SW 1271 (cell line): ENCODE results near the gene CLEC16A.

ENCODE experiments used
- DNase-seq, 2 experiments: peaks; one replicate each; lab custom pipeline; 2025; lab: John Stamatoyannopoulos, UW

The CLEC16A gene

DNA sequence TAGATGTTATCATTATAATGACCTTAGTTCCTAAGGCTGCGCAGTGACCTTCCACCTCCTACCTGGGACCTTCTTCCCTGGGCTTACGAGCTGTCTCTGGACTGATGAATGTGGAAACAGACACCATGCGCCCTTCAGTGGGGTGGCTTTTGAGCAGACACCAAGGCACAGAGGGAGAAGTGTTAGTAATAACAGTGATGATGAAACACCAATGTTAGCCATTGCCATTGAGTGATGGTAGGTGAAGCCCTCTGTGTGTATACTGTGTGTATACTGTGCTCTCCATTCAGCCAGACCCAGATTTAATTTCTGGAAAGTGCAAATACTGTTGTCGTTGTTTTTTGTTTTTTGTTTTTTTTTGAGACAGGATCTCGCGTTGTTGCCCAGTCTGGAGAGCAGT is 44.5 kb downstream of the CLEC16A start:
- DNase-seq, result no peak

DNA sequence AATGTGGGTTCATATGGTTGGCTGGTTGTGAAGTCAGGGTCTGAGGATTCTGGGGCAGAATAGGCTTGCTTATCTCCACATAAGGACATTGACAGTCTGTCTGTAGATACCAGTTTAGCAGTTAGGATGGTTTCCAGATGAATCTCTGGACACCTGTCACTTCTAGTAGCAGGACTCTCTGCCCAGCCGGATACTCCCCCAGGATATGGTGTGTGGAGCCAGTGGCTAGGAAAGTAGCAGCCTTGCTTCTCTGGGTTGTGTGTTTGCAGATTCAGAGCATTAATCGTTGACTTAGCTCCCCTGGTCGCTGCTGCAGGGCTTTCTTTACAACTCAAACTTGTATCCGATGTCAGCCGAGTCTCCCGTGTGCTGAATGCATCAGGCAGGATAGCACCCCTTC is 45.2 kb downstream of the CLEC16A start:
- DNase-seq, result no peak

DNA sequence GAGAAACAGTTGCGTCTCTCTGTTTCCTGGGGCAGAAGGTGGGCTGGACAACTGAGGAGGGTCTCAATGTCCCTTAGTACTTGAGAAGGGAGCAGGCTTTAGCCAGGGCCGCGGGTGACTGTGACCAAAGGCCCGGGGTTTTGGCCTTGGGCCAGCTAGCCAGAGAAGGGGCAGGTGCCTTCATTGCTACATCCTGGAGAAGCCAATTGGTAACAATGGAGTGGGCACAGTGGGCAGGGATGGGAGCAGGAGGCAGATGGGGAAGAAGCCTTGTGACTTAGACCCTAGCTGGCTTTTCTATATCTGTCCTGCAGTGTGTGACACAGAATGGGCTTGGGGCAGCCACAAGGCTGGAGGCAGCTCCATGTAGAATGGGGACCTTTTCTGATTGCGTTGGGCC is 46.0 kb downstream of the CLEC16A start:
- DNase-seq, result no peak

DNA sequence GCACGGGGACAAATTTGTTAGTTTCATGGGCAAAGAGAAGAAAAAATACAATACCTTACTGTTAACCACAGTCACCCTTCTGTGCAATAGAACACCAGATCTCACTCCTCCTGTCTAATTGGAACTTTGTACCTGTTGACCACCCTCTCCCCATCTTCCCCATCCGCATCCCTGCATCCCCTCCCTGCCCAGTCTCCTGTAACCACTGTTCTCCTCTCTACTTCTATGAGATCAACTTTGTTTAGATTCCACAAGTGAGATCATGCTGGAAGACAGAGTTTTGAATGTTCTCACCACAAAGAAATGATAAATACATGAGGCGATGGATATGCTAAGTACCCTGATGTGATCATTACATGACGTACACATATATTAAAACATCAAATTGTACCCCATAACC is 47.7 kb downstream of the CLEC16A start:
- no peak for DNase-seq

DNA sequence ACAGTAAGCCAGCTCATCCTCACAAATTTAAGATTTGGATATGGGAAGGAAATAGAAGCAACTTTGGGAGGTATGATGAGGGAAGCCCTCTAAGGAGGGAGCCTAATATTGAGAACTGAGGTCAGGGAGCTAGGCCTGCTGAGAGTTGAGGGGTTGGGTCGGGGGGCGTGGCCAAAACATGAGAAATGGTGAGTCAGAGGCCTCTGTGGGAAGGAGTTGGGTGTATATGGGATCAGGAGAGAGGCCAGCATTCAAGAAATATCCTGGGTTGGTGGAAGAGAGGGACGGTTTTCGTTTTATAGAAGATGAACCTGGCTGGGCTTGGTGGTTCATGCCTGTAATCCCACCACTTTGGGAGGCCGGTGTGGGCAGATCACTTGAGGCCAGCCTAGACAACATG is 48.4 kb downstream of the CLEC16A start:
- DNase-seq, result peak in 1 of 2 experiments; percentile 47

DNA sequence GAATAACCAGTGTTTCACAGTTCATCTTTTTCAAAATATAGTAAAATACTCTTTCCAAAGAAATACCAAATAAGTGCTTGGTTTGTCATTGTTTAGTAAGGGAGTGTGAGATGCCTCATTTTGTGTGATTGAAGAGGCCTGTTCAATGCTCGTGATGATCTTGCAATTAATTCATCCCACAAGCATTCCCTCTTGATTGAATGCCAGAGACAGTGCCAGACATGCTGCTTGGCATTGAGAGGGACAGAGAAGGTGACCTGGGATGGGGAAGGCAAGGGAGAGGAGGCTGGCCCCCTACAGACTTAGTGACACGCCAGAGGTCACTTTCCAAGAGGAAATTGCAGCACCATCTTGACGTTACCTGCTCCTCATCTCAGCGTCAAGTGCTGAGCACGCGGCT is 49.3 kb downstream of the CLEC16A start:
- DNase-seq, result no peak

DNA sequence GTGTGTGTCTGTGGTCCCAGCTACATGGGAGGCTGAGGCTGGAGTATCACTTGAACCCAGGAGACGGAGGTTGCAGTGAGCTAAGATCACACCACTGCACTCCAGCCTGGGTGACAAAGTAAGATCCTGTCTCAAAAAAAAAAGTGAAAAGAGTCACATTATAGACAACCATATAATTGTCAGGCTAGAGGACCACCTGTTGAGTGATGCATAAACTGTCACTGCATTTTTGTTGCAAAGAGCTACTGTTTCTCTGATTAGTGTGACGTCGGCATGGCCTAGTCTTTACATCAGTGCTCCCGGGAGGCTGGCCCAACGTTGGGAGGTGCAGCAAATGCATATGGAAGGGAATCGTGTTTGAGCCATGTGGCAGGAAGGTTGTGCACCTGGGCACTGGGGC is 50.2 kb downstream of the CLEC16A start:
- no peak for DNase-seq

DNA sequence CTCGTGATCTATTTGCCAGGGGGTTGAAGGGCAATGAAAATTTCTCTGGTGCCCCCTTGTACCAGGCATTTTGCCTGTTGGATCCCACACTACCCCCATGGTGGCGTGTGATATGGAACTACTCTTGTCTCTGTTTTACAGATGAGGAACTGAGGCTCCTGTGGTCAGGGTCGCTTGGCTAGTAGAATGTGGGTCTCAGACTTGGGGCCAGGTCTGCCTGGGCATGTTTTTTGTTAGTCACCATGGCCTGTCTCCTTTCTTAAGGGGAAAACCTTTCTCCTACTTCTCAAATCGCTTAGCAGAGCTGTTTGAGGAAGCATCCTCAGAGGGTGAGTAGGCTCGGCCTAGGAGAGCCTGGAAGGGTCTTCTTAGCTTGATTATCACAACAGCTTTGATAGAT is 51.2 kb downstream of the CLEC16A start:
- no peak for DNase-seq

DNA sequence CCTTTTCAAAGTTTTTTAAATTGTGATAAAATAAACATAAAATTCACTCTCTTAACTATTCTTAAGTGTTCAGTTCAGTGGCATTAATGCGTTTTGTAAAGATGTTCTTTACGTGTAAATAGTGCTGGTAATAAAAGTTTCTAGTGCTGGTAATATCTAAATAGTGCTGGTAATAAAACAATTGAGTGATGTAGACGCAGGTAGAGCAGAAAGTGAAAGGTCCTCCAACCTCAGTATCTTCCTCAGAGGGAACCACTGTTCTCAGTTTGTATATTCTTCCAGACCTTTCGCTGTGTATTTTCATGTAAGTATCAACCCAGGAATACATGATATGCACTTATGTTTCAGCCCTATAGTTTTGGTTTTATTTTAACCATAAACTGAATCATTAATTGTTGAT is 53.1 kb downstream of the CLEC16A start:
- DNase-seq, result no peak

DNA sequence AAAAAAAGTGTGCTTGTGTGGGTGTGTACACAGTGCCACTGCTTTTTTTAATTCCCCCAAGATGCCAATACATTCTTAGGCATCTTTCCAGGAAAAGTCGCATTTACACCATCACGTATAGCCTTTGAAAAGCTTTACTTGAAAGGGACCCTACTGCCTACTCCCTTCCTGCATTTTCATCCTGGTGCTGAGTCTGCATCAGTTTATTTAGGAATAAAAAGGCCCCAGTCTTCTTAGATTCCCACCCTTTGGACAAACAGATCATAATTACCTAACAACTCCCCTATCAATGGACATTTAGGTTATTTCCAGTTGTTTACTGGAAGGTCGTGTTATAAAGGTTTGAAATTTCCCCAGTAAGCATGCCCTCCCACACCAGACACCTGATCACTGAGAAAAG is 54.9 kb downstream of the CLEC16A start:
- DNase-seq, result no peak

DNA sequence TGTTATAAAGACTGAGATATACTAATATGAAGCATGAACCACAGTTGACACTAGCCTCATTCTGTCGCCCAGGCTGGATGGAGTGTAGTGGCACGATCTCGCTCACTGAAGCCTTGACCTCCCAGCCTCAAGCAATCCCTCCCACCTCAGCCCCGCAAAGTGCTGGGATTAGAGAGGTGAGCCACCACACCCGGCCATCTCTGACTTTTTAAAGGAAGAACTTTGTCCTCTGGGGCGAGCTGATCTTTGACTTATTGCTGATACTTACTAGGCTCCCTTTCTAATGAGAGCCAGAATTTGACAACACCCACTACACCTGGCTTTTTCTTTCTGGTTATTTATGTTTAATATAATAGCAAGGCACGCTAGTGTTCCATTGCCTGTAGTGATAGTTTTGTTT is 57.2 kb downstream of the CLEC16A start:
- no peak for DNase-seq

DNA sequence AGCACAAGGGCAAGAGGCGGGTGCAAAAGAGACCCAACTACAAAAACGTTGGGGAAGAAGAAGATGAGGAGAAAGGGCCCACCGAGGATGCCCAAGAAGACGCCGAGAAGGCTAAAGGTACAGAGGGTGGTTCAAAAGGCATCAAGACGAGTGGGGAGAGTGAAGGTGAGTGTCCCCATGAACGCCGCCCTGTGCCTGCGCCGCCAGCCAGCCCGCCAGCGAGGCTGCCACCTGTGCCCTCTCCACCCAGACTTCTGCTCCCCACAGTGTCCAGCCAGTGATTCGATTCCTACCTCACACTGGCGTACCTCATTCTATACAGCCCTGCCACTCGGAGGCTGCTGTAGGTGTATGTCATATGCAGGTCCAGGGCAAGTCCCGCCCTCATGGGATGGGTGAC is 58.8 kb downstream of the CLEC16A start:
- no peak for DNase-seq

DNA sequence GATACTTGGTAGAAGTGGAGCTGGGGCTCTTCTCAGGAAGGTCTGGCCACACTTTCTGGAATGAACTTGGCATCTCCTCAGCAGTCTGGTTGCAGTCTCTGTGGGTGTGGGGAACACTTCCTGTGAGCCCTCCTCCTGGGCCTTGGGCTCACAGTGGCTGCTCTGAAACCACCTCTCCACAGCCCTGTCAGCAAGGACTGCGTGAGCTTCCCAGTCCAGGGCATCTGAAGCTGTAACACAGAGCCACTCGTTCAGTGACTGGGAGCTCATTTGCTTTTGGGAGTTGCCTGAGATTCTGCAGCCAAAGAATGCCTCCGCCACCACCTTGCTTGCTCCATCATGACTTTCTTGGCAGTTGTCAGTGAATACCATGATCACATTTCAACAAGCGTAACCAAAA is 60.0 kb downstream of the CLEC16A start:
- no peak for DNase-seq

DNA sequence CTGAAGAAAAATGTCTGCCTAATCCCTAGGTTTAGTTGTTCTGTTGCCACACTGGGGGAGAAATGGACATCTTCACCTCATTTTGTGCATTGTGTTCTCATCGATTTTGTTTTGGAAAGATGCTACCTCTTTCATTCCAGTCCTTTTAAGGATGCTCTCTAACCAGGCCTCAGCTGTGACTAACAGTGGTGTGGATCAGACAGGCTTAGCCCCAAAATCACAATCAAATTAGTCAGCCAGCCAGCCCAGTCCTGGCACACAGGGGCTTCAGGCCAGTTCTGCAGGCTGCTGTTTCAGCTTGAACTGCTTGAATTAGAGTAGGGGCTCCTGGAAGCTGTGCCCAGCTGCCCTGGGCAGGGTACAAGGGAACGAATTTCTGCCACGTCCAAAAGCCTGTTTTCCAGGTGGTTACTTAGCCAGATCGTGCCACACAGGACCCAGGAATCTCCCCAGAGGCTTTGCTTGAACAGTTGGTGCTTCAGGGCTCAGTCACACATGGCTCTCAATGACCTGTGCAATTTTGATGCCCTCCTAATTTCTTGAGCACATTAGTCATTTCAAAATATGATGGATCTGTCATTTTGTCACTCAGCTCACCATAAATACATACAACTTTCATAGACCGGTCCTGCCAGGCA is 60.7 kb downstream of the CLEC16A start:
- DNase-seq, result no peak

DNA sequence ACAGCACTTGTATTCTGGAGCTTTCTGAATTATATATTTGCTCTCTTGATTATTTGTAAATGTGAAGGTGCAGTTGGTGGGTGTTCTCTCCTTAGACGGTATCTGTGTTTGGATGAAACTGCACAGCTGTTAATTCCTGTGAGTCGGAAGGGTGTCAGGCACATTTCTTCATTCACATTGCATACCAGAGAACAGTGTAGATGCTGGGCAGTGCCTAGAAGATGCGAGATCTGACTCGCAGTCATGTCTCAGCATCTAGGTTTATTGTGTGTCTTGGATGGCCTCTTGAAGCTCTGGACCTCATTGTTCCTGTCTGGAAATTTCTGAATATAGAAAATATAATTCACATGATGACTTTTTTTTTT is 61.2 kb downstream of the CLEC16A start:
- no peak for DNase-seq

DNA sequence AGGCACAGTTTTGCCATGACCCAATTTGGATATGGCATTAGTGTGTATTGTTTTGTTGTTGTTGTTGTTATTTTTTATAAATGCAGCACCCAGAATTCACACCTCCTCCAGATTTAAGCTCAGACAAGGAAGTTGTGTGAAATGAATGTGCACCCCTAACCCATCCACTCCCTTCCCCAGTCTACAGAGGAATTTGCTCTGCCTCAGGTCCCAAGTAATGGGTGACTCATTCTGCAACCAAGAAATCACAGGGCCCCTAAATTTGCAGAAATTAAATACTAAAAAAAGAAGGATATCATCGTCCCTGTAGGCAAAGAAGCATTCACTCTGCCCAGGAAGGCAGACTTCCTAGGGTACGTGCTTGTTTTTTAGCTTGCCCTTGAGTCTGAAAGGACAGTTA is 62.3 kb downstream of the CLEC16A start:
- no peak for DNase-seq

DNA sequence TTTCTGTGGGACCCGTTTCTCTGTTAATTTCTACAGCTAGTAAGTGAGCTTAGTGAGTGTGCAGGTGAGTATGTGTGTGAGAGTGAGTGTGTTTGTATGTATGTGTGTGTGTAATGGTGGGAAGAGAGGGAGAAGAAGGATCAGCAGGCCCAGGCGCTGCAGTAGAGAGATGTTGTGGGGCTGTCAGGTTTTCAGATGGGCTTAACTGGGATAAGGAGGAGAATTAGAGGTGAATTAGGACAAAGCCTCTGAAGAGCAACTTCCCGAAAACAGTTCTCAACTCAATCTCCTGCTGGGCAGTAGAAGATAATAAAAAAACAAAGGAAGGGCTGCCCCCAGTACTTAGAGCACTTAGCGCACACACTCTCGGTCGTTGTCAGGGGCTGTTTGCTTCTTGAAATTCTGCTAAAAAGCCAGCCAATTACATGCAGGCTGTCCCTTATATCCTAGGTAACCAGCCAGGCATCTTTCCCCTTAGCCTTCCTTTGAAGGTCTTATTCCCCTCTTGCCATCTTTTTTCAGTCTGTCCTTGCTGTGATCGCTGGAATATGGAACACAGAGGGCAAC is 63.4 kb downstream of the CLEC16A start:
- DNase-seq, result no peak

DNA sequence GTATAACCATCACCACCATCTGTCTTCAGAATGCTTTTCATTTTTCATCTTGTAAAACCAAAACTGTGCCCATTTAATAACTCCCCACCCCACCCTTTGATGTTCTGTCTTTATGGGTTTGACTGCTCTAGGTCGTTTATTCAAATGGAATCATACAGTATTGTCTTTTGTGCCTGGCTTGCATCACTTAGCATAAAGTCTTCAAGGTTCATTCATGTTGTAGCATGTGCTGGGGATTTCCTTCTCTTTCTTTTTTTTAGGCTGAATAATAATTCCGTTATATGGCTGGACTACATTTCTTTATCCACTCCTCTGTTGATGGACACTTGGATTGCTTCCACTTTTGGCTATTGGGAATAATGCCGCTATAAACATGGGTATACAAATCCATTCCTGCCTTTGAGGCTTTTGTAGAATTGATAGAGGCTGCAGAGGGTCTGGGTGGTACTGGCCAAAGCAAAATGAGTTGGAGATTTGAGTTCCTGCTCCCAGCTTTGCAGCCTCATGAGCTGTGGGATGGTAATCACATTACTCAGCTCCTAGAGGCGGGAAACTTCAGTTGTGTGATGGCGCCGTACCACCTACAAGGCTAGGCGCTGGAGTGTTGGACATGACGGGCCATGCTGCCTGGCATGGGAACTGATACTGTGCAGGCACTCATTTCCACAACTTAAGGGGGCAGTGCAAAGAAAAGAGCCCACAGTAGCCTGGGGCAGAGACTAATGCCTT is 64.8 kb downstream of the CLEC16A start:
- no peak for DNase-seq

DNA sequence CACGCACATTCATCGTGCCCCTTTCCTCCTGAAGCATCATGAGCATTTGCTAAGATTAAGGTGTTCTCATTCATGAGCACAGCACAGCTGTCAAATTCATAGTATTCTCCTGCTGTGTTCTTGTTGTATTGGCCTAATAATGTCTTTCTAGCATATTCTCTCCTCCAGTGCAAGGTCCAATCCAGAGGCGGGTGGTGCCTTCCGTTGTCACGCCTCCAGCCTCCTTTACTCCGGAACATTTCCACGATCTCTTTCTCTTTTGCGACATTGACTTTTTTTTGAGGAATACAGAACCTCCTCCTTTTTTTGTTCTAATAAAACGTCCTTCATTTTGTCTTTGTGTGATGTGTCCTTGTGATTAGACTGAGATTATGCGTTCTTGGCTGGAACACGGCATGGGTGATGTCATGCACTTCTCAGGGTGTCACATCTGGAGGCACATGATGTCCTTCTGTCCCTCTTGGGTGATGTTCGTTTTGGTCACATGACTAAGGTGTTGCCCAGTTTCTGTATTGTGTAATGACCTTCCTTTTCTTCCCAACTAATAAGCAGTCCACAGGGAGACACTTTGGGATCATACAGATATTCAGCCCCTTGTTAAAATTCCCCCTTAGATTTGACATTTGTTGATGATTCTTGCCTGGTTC is 66.3 kb downstream of the CLEC16A start:
- no peak for DNase-seq

DNA sequence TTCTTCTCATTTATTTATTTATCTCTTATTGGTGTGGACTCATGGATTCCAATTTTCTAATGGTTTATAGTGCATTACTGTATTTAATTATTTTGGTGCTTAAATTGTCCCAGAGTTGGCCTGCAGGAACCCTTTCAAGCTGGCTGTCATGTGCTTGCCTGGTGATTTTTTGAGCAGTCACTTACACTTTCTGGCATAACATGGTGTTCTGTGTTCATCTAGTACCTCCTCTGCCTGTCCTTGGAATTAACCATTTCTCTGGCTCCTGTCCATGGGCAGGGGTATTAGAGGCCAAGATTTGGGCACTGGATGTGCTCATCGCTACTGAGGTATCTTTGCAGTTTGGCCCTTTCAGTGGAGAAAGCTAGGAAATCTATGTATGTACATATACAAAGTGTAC is 67.0 kb downstream of the CLEC16A start:
- no peak for DNase-seq

DNA sequence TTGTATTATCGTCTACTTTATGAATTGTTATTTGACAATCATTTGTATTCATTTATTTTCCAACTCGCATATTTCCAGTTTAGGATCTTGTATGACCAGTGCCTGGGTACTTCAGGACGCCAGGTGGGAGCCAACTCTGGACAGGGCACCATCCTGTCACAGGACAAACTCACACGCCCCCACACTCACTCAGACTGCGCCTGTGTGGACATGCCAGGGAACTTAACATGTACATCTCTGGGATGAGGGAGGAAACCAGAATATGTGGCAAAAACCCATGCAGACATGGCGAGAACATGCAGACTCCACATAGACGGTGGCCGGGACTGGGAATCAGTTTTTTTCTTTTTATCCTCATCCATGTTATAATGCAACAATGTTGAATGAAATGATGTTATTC is 68.5 kb downstream of the CLEC16A start:
- no peak for DNase-seq

DNA sequence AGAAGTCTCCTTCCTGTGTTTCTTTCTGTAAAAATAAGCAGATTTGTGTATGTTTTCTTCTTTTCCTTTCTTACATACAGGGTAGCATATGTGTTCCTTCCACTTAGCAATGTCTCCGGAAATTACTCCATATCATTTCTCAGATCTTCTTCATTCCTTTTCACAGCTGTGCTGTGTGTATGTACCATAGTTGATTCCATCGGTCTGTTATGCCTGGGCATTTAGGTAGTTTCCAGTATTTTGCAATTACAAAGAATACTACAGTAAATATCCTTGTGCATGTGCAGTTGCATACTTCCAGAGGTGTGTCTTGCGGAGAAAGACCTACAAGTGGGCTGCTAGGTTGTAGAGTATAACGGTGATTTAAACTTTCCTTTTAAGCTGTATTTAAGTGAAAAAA is 69.8 kb downstream of the CLEC16A start:
- DNase-seq, result no peak

DNA sequence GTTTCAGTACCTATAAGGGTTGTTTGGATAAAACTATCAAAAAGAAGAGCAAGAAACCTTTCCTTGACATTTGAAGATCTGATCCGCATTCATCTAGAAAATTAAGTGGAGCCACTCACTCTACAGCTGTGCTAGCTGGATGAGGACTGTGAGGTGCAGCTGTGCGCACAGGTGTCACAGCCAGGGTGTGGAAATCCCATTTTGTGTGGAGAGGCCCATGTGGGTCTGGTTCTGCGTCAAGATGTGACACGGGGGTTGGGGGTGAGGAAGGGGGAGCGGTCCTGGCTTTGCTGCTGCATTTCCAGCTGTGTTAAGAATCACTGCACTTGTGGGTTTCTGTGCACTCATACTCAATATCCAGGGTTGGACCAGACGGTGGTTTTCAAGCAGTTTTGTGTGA is 70.7 kb downstream of the CLEC16A start:
- no peak for DNase-seq
